Hematopoietic multipotent progenitor cell treated with erythropoietin and hydrocortisone succinate and interleukin-3 and kit ligand, for 8 days (in vitro differentiated cells): ENCODE measurements around the gene IGFLR1.
A peak's percentile ranks its signal among the peaks of the same experiment; 100 is the strongest.
"Not testable (repeated sequence)": the region's sequence is repeated elsewhere in the genome, so short reads cannot be mapped to it uniquely, and the experiment has no call there.

Source experiments
- DNase-seq: peaks from one replicate; pipeline ENCODE4 v3.0.0-alpha.2; 2015

The IGFLR1 gene

GRCh38 chr19:35739275-35740107 is 2.8 kb downstream of the IGFLR1 start:
- DNase-seq, result no peak

- DNase-seq, result no peak
Observed at GRCh38 chr19:35738887-35739229, 3.4 kb downstream of the IGFLR1 start.

- no peak for DNase-seq
Observed at GRCh38 chr19:35738021-35738886, 4.0 kb downstream of the IGFLR1 start.

GRCh38 chr19:35736913-35737886 is 5.1 kb downstream of the IGFLR1 start:
- peak; percentile 28 for DNase-seq

GRCh38 chr19:35734889-35735288 is 7.4 kb downstream of the IGFLR1 start:
- DNase-seq, result no peak

- DNase-seq, result no peak
Observed at GRCh38 chr19:35734273-35734672, 8.0 kb downstream of the IGFLR1 start.

- no peak for DNase-seq
Observed at GRCh38 chr19:35733180-35734125, 8.8 kb downstream of the IGFLR1 start.

- DNase-seq, result no peak
Observed at GRCh38 chr19:35732540-35733179, 9.6 kb downstream of the IGFLR1 start.

GRCh38 chr19:35731779-35732405 is 10.4 kb downstream of the IGFLR1 start:
- no peak for DNase-seq

- DNase-seq, result no peak
Observed at GRCh38 chr19:35731353-35731752, 10.9 kb downstream of the IGFLR1 start.

GRCh38 chr19:35730326-35730725 is 11.9 kb downstream of the IGFLR1 start:
- no peak for DNase-seq

- DNase-seq, result no peak
Observed at GRCh38 chr19:35729763-35730162, 12.5 kb downstream of the IGFLR1 start.

- no peak for DNase-seq
Observed at GRCh38 chr19:35729021-35729420, 13.2 kb downstream of the IGFLR1 start.

- no peak for DNase-seq
Observed at GRCh38 chr19:35727956-35728706, 14.1 kb downstream of the IGFLR1 start.

- DNase-seq, result no peak
Observed at GRCh38 chr19:35727053-35727955, 14.9 kb downstream of the IGFLR1 start.

GRCh38 chr19:35725216-35725861 is 16.9 kb downstream of the IGFLR1 start:
- DNase-seq, result no peak

GRCh38 chr19:35724560-35724959 is 17.7 kb downstream of the IGFLR1 start:
- DNase-seq, result no peak

GRCh38 chr19:35724132-35724531 is 18.1 kb downstream of the IGFLR1 start:
- DNase-seq, result not testable (repeated sequence)
